IMR-90 (cell line): Measurements from ENCODE around the gene COL1A1.
A peak's percentile ranks its signal among the peaks of the same experiment; 100 is the strongest.

Source experiments
- CHD1 ChIP-seq: IDR thresholded peaks from 2 replicates; pipeline ENCODE4 v1.6.1; 2012; ENCODE audit warnings: low read depth, low read length, improper control_type of control experiment
- CTCF ChIP-seq: conservative IDR thresholded peaks from 2 replicates; pipeline ENCODE4 v1.5.1; 2012; ENCODE audit warnings: mild to moderate bottlenecking, low read depth, low read length, improper control_type of control experiment
- MAZ ChIP-seq: IDR thresholded peaks from 2 replicates; pipeline ENCODE4 v1.6.1; 2012; ENCODE audit warnings: low read depth, mild to moderate bottlenecking, low read length, improper control_type of control experiment, moderate library complexity, borderline replicate concordance
- POLR2A ChIP-seq: IDR thresholded peaks from 2 replicates; pipeline ENCODE4 v1.6.1; 2012; ENCODE audit warnings: mild to moderate bottlenecking, low read depth, low read length
- RAD21 ChIP-seq: IDR thresholded peaks from 2 replicates; pipeline ENCODE4 v1.6.1; 2012; ENCODE audit warnings: low read length, improper control_type of control experiment
- USF2 ChIP-seq: fragments of 150-350 bp; IDR thresholded peaks from 2 replicates; pipeline ENCODE4 v1.6.1; 2017; ENCODE audit warnings: mild to moderate bottlenecking, antibody characterized with exemption, low read length, low read depth

- TF ChIP-seq POLR2A (peak; percentile 48), CTCF (no peak), RAD21 (no peak), CHD1 (no peak), MAZ (0 out of 2 replicates have a peak, but pooled peaks have one; percentile 1), USF2 (no peak)
These were observed 12.4 kb downstream of the COL1A1 start for GRCh38 chr17:50188921-50189549.
